ENCODE measurements around the gene CPA3.

- TF ChIP-seq CTCF (IDR thresholded peaks at IDR 0.05) (no peak), POLR2A (IDR thresholded peaks at IDR 0.05) (no peak)
These were observed 59.5 kb downstream of the CPA3 start for GRCh38 chr3:148924562-148924961.
